Activated CD8-positive, alpha-beta memory T cell treated with anti-CD3 and anti-CD28 coated beads, Interleukin-2, amount 10 ng/mL, durations not matched to agents 7 days and 5 days (primary cell): ENCODE measurements around the gene NET1. TPM values are rescaled to one million over a fixed set of nuclear protein-coding genes. Genes with fewer than 3 reads are reported as not detected.

Source experiments
- ATAC-seq: fragments of 150-1000 bp; cut with Tn5 transposase; one replicate; pipeline ENCODE4 v1.10.0; 2021; ENCODE audit warnings: moderate library complexity
- CTCF ChIA-PET: fragments of 350-600 bp; sonication (Branson Sonifier 250); formaldehyde crosslinking; loops from one replicate; lab custom pipeline; 2021; ENCODE audit warnings: antibody characterized with exemption; lab: Charles Lee
- DNase-seq: peaks from one replicate; pipeline ENCODE4 v3.0.0-alpha.2; 2020
- H3K27ac Mint-ChIP-seq: one replicate; pipeline ENCODE4 v1.8.0; 2021; ENCODE audit warnings: mild to moderate bottlenecking, mixed read lengths
- H3K27me3 Mint-ChIP-seq: one replicate; pipeline ENCODE4 v1.8.0; 2021; ENCODE audit warnings: mixed read lengths
- H3K36me3 Mint-ChIP-seq: one replicate; pipeline ENCODE4 v1.8.0; 2021; ENCODE audit warnings: mild to moderate bottlenecking, mixed read lengths
- H3K4me1 Mint-ChIP-seq: one replicate; pipeline ENCODE4 v1.8.0; 2021; ENCODE audit warnings: mixed read lengths
- H3K4me3 Mint-ChIP-seq: one replicate; pipeline ENCODE4 v1.8.0; 2021; ENCODE audit warnings: mild to moderate bottlenecking, moderate library complexity, mixed read lengths
- H3K9me3 Mint-ChIP-seq: one replicate; pipeline ENCODE4 v1.8.0; 2022; ENCODE audit warnings: low read depth, mixed read lengths
- total RNA-seq, 2 experiments: library from RNA; stranded (reverse); gene quantifications; one replicate each; pipeline ENCODE4 v1.2.3, GENCODE V29; 2021

NET1 gene
- total RNA-seq, 2 experiments from 2014 or later: 36.3 to 48.8 TPM

DNA sequence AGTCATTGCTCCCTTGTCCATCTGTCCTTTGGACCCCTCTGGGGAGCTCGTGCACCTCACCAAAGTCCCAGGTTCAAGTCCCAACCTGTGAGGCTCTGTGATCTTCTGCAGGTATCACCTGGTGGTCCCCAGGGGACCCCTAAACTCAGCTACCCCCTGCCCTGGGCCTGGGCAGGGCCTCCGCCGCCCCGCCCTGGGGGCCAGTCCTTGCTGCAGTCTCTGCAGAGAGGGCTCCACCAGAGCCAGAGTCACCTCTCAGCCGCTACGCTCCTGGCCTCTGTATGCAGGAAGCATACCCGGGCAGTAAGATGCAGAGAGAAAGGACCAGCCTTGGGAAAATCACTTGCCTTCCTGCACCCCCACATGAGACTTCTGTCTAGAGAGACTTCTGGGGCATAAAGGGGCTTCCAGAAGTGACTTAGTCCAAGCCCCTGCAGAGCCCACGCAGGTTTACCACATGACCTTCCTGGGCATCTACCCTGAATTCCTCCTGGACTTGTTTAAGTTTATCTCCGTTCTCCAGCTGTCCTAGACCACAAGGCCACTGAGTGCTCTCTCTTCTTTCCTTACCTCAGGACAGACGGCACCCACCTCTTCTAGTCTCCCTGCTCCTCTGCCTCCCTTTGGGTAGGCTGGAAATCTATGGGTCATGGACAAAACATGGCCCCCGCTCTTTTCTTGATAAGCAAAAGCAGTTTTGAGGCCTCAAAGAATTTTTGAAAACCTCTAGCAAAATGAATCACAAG is 65.8 kb downstream of the NET1 start:
- DNase-seq: no peak
- no peaks in the 10 kb centered on the region for H3K9me3 Mint-ChIP-seq
- ATAC-seq: no peak
- no peaks in the 10 kb centered on the region for H3K36me3 Mint-ChIP-seq
- peaks cover 6% of the 10 kb centered on the region for H3K4me1 Mint-ChIP-seq
- no peak overlapping the region for H3K27ac Mint-ChIP-seq
- H3K4me3 Mint-ChIP-seq: no peak overlapping the region
- H3K27me3 Mint-ChIP-seq: peaks cover 2% of the 10 kb centered on the region
- CTCF ChIA-PET: interaction anchor here (1.6 to 1.7 kb wide), 2 partner anchors 145 to 152 kb away, joined by 4 to 5 read pairs; no protein-coding TSS in a partner anchor

DNA sequence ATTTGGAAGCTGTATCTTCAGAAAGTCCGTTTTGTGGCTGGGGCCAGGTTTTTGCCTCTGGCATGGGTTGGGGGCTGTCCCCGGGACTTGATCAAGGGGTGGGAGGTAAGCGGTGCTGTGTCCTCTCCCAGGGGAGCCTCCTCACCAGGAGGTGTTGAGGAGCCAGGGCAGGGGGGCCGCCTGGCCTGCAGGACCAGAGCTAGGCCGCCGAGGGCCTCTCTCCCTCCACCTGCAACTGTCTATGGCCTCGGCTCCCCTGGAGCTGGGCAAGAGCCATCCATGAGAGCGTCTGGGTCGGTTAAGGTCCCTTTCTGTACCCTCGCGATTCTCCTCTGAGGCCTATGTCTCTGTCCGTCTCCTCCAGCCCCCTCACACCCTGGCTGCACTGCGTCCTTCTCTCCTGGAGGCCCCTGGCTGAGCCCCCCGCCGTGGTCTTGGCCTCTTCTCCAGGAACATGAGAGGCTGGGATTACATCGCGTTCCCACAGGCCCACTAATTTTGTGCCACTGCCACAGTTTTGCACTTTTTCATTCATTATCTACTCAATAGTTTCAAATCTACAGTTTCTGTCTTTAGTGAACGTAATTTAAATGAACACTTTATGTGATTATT is 66.4 kb downstream of the NET1 start:
- CTCF ChIA-PET: interaction anchor here (1.6 to 1.7 kb wide), 2 partner anchors 144 to 151 kb away, joined by 4 to 5 read pairs; no protein-coding TSS in a partner anchor
- no peaks in the 10 kb centered on the region for H3K9me3 Mint-ChIP-seq
- no peak overlapping the region for H3K4me3 Mint-ChIP-seq
- no peak for ATAC-seq
- H3K4me1 Mint-ChIP-seq: peaks cover 6% of the 10 kb centered on the region
- DNase-seq: no peak
- peaks cover 2% of the 10 kb centered on the region for H3K27me3 Mint-ChIP-seq
- no peak overlapping the region for H3K27ac Mint-ChIP-seq
- no peaks in the 10 kb centered on the region for H3K36me3 Mint-ChIP-seq

DNA sequence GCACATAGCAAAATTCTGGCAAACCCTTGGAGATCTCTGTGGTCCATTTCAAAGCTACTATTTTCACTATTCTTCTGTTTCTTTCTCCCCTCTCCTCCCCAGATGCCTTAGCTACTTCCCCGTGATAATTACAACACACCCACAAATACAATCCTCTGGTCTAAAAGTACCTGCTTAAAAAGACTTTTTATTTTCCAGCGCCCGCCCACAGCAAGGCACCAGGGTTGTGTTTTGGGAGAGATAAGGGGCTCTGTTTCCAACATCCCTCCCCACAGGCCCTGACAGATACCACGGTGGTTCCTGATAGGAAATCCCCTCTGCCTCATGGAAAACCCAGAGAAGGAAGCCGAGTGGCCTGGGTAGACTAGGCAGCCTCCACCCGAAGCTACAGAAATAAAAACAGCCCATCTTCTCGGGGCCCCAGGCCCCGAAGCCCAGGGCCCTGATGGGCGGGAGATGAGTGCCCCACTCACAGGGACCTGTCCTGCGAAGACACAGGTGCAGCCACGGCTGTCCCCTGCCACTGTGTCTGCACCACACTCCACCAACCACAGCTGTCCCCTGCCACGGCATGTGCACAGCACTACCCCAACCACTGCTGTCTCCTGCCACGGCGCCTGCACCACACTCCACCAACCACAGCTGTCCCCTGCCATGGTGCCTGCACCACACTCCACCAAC is 67.3 kb downstream of the NET1 start:
- Mint-ChIP-seq H3K4me1 (peaks cover 6% of the 10 kb centered on the region), H3K36me3 (no peaks in the 10 kb centered on the region), H3K9me3 (no peaks in the 10 kb centered on the region), H3K4me3 (no peak overlapping the region), H3K27ac (no peak overlapping the region), H3K27me3 (peaks cover 2% of the 10 kb centered on the region)
- CTCF ChIA-PET: interaction anchor here (1.6 to 1.7 kb wide), 2 partner anchors 143 to 150 kb away, joined by 4 to 5 read pairs; no protein-coding TSS in a partner anchor
- ATAC-seq (no peak), DNase-seq (no peak)

DNA sequence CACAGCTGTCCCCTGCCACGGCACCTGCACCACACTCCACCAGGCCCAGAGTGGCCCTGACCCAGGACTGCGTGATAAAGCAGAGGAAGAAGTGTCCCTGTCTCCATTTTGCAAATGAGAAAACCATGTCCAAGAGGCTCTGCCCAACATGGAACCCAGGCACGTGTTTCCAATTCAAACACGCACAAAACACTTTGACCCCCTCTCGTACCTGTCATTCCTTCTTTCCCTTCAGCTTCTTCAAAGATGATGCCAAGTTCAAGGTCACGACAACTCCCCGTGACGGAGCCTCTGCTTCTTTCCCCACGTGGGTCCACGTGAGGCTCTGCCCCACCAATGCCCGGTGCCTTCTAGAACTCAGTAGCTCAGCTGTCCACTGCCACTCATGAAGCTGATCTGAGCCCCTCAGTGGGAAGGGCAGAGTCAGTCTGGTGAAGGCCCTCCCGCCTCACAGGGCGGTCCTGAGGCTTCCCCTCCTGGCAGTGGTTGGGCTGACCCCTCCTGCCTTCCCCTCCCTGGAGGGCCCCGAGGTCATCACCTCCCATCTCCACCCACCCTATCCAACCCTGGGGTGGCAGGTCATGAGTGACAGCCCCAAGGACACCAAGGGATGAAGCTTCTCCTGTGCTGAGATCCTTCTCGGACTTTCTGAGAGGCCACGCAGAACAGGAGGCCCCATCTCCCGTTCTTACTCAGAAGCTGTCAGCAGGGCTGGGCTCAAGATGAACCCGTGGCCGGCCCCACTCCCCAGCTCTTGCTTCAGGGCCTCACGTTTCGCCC is 68.0 kb downstream of the NET1 start:
- Mint-ChIP-seq H3K9me3 (no peaks in the 10 kb centered on the region), H3K27ac (no peak overlapping the region), H3K4me3 (no peak overlapping the region), H3K27me3 (peaks cover 6% of the 10 kb centered on the region), H3K36me3 (no peaks in the 10 kb centered on the region), H3K4me1 (peaks cover 6% of the 10 kb centered on the region)
- DNase-seq: no peak
- CTCF ChIA-PET: interaction anchor here (1.7 kb wide), 1 partner anchor 143 kb away, joined by 4 read pairs; no protein-coding TSS in a partner anchor
- ATAC-seq: no peak

DNA sequence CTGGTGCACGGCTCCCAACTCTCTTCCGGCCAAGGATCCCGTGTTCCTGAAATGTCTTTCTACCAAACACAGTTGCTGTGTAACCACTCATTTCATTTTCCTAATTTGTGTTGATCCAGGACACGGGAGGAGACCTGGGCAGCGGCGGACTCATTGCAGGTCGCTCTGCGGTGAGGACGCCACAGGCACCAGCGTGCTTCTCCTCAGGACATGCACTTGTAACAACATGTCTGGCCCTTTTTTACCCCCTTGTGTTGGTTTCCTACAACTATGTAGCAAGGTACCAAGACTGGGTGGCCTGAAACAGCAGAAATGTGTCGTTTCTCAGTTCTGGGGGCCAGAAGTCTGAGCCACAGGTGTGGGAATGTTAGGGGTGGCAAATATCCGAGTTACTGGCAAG is 68.8 kb downstream of the NET1 start:
- ATAC-seq (no peak), DNase-seq (no peak)
- Mint-ChIP-seq H3K4me3 (no peak overlapping the region), H3K27me3 (peaks cover 6% of the 10 kb centered on the region), H3K27ac (no peak overlapping the region), H3K4me1 (peaks cover 6% of the 10 kb centered on the region), H3K9me3 (no peaks in the 10 kb centered on the region), H3K36me3 (no peaks in the 10 kb centered on the region)
- CTCF ChIA-PET: no interaction called here

DNA sequence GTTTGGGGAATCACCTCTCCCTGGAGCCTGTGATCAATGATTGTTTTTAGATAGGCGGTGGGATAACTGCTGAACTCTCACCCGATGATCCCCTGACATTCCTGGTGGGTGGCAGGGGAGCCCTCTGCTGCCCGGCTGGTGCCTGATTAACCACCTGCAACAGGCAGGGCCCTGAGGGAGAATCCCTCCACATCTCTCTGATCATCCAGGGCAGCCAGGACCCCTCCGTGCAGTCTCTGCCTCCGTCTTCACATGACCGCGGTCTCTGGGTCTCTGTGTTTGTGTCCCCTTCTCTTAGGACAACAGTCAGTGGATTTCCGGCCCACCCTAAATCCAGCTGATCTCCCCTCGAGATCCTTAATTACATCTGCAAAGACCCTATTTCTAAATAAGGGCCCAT is 69.7 kb downstream of the NET1 start:
- ATAC-seq (no peak), DNase-seq (no peak)
- Mint-ChIP-seq H3K9me3 (no peaks in the 10 kb centered on the region), H3K4me3 (no peak overlapping the region), H3K36me3 (no peaks in the 10 kb centered on the region), H3K4me1 (peaks cover 6% of the 10 kb centered on the region), H3K27me3 (peaks cover 4% of the 10 kb centered on the region), H3K27ac (no peak overlapping the region)
- CTCF ChIA-PET: no interaction called here

DNA sequence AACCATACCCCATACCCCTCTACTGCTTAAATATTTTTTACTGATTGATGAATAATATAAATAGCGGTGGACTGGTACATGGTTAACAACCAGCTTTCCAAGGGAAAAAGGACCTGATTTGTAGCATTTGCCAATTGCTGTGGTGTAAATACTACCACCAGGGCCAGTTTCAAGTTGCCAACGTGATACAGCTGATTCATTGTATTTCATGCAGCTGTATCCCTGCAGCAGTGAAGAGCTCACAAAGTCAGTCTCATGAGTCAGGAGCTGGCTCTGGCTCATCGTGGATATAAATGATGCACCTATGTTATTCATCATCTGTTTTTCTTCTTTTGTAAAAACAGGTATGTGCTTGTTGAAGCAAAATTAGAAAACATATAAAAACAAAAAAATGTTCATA is 71.8 kb downstream of the NET1 start:
- Mint-ChIP-seq H3K9me3 (no peaks in the 10 kb centered on the region), H3K27ac (no peak overlapping the region), H3K4me1 (peaks cover 6% of the 10 kb centered on the region), H3K4me3 (no peak overlapping the region), H3K27me3 (peaks cover 4% of the 10 kb centered on the region), H3K36me3 (no peaks in the 10 kb centered on the region)
- DNase-seq: no peak
- CTCF ChIA-PET: interaction anchor here (0.7 kb wide), 1 partner anchor 139 kb away, joined by 3 read pairs; no protein-coding TSS in a partner anchor
- no peak for ATAC-seq

DNA sequence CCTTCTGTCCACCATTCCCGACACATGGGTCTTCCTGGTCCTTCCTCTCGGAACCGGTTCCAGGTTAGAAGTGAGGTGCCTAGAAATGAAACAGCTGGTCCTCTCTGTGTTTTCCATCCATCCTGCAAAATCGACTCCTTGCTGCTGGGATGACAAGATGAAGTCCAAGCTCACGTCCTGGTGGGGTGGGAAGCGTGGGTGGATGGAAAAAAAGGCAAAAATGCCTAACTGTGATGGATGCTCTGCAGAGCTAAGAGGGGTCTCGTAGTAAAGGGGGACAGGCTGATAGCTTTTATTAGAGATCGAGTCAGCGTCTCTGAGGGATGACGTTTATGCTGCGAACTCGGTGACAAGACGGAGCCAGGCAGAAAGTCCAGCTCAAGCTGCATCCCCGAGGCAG is 72.9 kb downstream of the NET1 start:
- CTCF ChIA-PET: no interaction called here
- DNase-seq (no peak), ATAC-seq (no peak)
- Mint-ChIP-seq H3K9me3 (no peaks in the 10 kb centered on the region), H3K4me3 (no peak overlapping the region), H3K36me3 (no peaks in the 10 kb centered on the region), H3K4me1 (no peaks in the 10 kb centered on the region), H3K27me3 (peaks cover 4% of the 10 kb centered on the region), H3K27ac (no peak overlapping the region)

DNA sequence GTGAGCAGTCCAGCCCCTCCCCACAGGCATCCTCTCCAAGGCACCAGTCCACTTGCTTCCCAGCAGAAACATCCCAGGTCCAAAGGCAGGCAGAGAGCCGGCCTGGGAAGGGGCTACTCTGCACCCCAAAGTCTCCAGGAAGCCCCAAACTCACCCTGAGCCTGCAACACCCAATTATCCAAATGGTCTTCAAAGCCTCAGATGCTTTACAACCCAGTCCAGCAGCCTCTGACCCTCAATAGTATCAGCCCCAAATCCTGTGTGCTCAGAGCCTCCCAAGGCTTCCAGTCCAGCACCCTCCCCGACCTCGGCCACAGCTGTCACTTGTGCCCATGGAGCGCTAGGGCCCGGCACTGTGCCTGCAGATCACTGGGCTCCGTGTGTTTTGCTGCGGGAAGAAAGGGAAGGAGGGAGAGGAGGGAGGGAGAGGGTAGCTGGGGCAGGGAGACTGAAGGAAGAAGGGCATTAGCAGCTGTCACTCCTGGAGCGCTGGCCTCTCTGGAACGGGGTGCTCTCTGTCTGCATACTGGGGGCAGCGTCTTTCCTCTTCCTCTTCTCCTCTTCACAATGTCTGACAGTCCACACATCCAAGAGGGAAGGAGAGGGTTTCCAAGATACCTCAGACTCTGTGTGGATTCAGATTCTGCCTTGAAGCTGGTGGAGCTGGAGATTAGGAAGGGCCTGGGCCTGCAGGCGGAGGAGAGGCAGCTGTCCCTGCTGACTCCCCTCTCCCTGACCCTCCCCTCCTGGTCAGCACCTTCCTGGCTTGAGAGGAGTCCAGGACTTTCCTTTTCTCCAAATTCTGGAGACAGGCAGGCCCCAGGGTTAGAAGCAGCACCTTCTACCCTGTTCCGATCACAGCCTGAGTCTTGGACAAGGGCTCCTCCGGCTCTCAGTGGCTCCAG is 73.8 kb downstream of the NET1 start:
- CTCF ChIA-PET: no interaction called here
- Mint-ChIP-seq H3K4me1 (peaks cover 3% of the 10 kb centered on the region), H3K36me3 (no peaks in the 10 kb centered on the region), H3K9me3 (no peaks in the 10 kb centered on the region), H3K27ac (no peak overlapping the region), H3K27me3 (peaks cover 4% of the 10 kb centered on the region), H3K4me3 (no peak overlapping the region)
- no peak for DNase-seq
- no peak for ATAC-seq

DNA sequence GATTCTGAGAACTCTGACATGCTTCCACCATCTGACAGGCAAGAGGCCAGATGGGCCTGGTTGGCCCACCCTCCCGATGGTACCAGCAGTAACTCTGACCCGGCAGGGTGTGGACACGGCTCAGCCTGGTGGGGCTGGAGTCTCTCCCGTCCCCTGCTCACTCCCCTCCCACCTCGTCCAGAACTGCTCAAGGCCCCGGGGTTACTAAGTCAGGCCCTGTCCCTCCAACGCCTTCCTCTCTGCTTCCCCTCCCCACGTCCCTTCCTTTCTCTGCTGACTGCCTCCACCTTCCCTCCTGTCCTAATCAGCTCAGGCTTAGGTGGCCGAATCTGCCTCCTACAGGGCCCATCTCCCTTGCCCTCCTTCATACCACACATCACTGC is 74.5 kb downstream of the NET1 start:
- ATAC-seq (no peak), DNase-seq (no peak)
- Mint-ChIP-seq H3K9me3 (no peaks in the 10 kb centered on the region), H3K4me1 (peaks cover 3% of the 10 kb centered on the region), H3K36me3 (no peaks in the 10 kb centered on the region), H3K4me3 (no peak overlapping the region), H3K27me3 (peaks cover 4% of the 10 kb centered on the region), H3K27ac (no peak overlapping the region)
- CTCF ChIA-PET: no interaction called here

DNA sequence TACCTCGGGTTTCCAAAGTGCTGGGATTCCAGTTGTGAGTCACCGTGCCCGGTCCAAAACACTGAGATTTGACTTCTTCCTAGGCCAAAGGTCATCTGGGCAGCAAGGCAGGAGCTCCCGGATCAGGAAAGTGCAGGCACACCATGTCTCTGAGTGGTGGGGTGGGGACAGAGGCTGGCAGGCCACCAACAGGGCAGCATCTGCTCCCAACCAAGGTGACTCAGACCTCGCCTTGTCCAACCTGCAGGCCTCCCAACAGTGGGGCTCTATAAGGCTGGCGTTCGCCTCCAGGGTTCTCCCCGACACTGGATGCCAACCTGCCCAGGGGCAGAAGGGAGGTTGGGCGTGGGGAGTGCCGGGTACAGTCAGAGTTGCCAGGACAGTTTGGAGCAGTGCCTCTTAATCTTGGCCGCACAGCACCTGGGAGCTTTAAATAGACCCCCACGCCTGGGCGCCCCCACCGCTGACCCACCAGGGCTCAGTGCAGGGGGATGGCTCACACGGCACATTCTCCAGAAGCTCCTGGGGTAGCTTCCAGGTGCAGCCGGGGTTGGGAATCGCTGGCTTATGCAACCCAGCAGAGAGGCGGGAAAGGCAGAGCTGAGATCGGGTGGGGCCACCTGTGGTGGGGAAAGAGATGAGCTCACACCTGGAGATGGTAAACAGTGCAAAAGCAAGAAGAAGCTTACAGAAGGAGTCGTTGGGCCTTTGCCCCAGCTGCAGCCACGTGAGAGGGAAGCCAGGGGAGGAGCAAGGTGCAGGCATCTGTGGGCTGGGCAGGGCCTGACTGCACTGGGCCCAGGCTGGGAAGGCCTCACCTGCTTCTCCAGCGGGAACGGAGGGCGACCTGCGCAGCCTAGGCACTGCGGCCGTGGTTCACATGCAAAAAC is 76.2 kb downstream of the NET1 start:
- CTCF ChIA-PET: interaction anchor here (0.7 kb wide), 1 partner anchor 14 kb away, joined by 3 read pairs; no protein-coding TSS in a partner anchor
- Mint-ChIP-seq H3K27me3 (peaks cover 4% of the 10 kb centered on the region), H3K4me3 (no peak overlapping the region), H3K27ac (no peak overlapping the region), H3K36me3 (no peaks in the 10 kb centered on the region), H3K4me1 (peaks cover 3% of the 10 kb centered on the region), H3K9me3 (no peaks in the 10 kb centered on the region)
- ATAC-seq (no peak), DNase-seq (no peak)
